Measurements from ENCODE around the gene SPRING1.

The SPRING1 gene

GRCh38 chr12:116771651-116772050 lies 33.8 kb upstream of the SPRING1 start:
- Histone ChIP-seq H3K9me3 (ENCODE audit: insufficient read depth, low read length) (no peaks in the 10 kb centered on the region), H2AFZ (ENCODE audit: low read depth, low read length) (no peak overlapping the region), H3K27ac (ENCODE audit: low read length) (no peak overlapping the region), H3K4me1 (ENCODE audit: low read length) (no peaks in the 10 kb centered on the region), H4K20me1 (ENCODE audit: insufficient read depth, low read length) (no peaks in the 10 kb centered on the region), H3K4me2 (ENCODE audit: low read length) (no peak overlapping the region), H3K4me3 (ENCODE audit: low read length) (no peak overlapping the region), H3K27me3 (ENCODE audit: low read depth, low read length) (no peaks in the 10 kb centered on the region), H3K79me2 (ENCODE audit: low read length) (no peaks in the 10 kb centered on the region), H3K9ac (ENCODE audit: low read length) (no peak overlapping the region), H3K36me3 (replicated peaks; ENCODE audit: low read depth, low read length) (peaks cover 3% of the 10 kb centered on the region)
- TF ChIP-seq CTCF (IDR thresholded peaks at IDR 0.05; ENCODE audit: low read depth, low read length) (no peak), EZH2phosphoT487 (IDR thresholded peaks at IDR 0.05; ENCODE audit: low read depth) (no peak)

GRCh38 chr12:116766746-116767145 lies 28.9 kb upstream of the SPRING1 start:
- H3K79me2 ChIP-seq (ENCODE audit: low read length), result no peaks in the 10 kb centered on the region
- no peak overlapping the region for H3K9ac ChIP-seq (ENCODE audit: low read length)
- no peaks in the 10 kb centered on the region for H3K27me3 ChIP-seq (ENCODE audit: low read depth, low read length)
- TF ChIP-seq CTCF (IDR thresholded peaks at IDR 0.05; ENCODE audit: low read depth, low read length), result no peak
- no peak for TF ChIP-seq EZH2phosphoT487 (IDR thresholded peaks at IDR 0.05; ENCODE audit: low read depth)
- no peaks in the 10 kb centered on the region for H3K4me1 ChIP-seq (ENCODE audit: low read length)
- no peak overlapping the region for H2AFZ ChIP-seq (ENCODE audit: low read depth, low read length)
- H3K4me3 ChIP-seq (ENCODE audit: low read length), result no peak overlapping the region
- H3K9me3 ChIP-seq (ENCODE audit: insufficient read depth, low read length), result no peaks in the 10 kb centered on the region
- no peak overlapping the region for H3K4me2 ChIP-seq (ENCODE audit: low read length)
- no peak overlapping the region for H3K27ac ChIP-seq (ENCODE audit: low read length)
- no peaks in the 10 kb centered on the region for H4K20me1 ChIP-seq (ENCODE audit: insufficient read depth, low read length)
- peaks cover 4% of the 10 kb centered on the region for H3K36me3 ChIP-seq (replicated peaks; ENCODE audit: low read depth, low read length)

GRCh38 chr12:116766285-116766684 lies 28.4 kb upstream of the SPRING1 start:
- Histone ChIP-seq H2AFZ (ENCODE audit: low read depth, low read length) (no peak overlapping the region), H3K27me3 (ENCODE audit: low read depth, low read length) (no peaks in the 10 kb centered on the region), H3K4me3 (ENCODE audit: low read length) (no peak overlapping the region), H4K20me1 (ENCODE audit: insufficient read depth, low read length) (no peaks in the 10 kb centered on the region), H3K4me2 (ENCODE audit: low read length) (no peak overlapping the region), H3K9ac (ENCODE audit: low read length) (no peak overlapping the region), H3K36me3 (replicated peaks; ENCODE audit: low read depth, low read length) (peaks cover 4% of the 10 kb centered on the region), H3K9me3 (ENCODE audit: insufficient read depth, low read length) (no peaks in the 10 kb centered on the region), H3K27ac (ENCODE audit: low read length) (no peak overlapping the region), H3K79me2 (ENCODE audit: low read length) (no peaks in the 10 kb centered on the region), H3K4me1 (ENCODE audit: low read length) (no peaks in the 10 kb centered on the region)
- no peak for TF ChIP-seq EZH2phosphoT487 (IDR thresholded peaks at IDR 0.05; ENCODE audit: low read depth)
- TF ChIP-seq CTCF (IDR thresholded peaks at IDR 0.05; ENCODE audit: low read depth, low read length), result no peak

- Histone ChIP-seq H3K36me3 (replicated peaks; ENCODE audit: low read depth, low read length) (peaks cover 4% of the 10 kb centered on the region), H4K20me1 (ENCODE audit: insufficient read depth, low read length) (no peaks in the 10 kb centered on the region), H3K9ac (ENCODE audit: low read length) (no peak overlapping the region), H3K9me3 (ENCODE audit: insufficient read depth, low read length) (no peaks in the 10 kb centered on the region), H3K4me2 (ENCODE audit: low read length) (no peak overlapping the region), H3K27me3 (ENCODE audit: low read depth, low read length) (no peaks in the 10 kb centered on the region), H3K79me2 (ENCODE audit: low read length) (no peaks in the 10 kb centered on the region), H3K4me1 (ENCODE audit: low read length) (no peaks in the 10 kb centered on the region), H3K27ac (ENCODE audit: low read length) (no peak overlapping the region), H3K4me3 (ENCODE audit: low read length) (no peak overlapping the region), H2AFZ (ENCODE audit: low read depth, low read length) (no peak overlapping the region)
- no peak for TF ChIP-seq CTCF (IDR thresholded peaks at IDR 0.05; ENCODE audit: low read depth, low read length)
- no peak for TF ChIP-seq EZH2phosphoT487 (IDR thresholded peaks at IDR 0.05; ENCODE audit: low read depth)
Observed at GRCh38 chr12:116765271-116765670, 27.4 kb upstream of the SPRING1 start.
